SK-N-SH (cell line): ENCODE data around the gene ATP2A3. TPM values are rescaled to one million over a fixed set of nuclear protein-coding genes. Genes with fewer than 3 reads are reported as not detected.
A peak's percentile ranks its signal among the peaks of the same experiment; 100 is the strongest.

Experiments used
- CTCF ChIA-PET: fragments of 300-600, 350-600 bp; formaldehyde crosslinking; extraction: SDS; loops from one replicate; lab custom pipeline; 2021; lab: Yijun Ruan, JAX
- POLR2A ChIA-PET: fragments of 350-600 bp; sonication (Branson Sonifier 250); formaldehyde crosslinking; extraction: SDS; loops from one replicate; lab custom pipeline; 2020; ENCODE audit warnings: antibody characterized with exemption, inconsistent platforms; lab: Yijun Ruan, JAX
- DNase-seq: peaks from one replicate; pipeline ENCODE4 v3.0.0; 2012
- H2AFZ ChIP-seq: fragments of 200-600 bp; sonication (generic); 2 replicates; pipeline ENCODE4 v1.8.1; 2016; ENCODE audit warnings: antibody characterized with exemption, mild to moderate bottlenecking, low read depth
- H3F3A ChIP-seq: fragments of 200-600 bp; sonication (generic); replicated peaks from 2 replicates; pipeline ENCODE3; 2016; ENCODE audit warnings: antibody characterized with exemption, mild to moderate bottlenecking; ENCODE audit not compliant: insufficient read depth
- H3K27ac ChIP-seq, 2 experiments: fragments of 200-500 bp in 1 of 2; fragments of 200-600 bp in 1 of 2; sonication (Bioruptor generic) in 1 of 2; sonication (generic), shearing (Covaris generic) in 1 of 2; 2 replicates each; pipeline versions ENCODE4 v1.5.1 to v1.6.1; 2014 to 2016; ENCODE audit warnings: low read depth in 2 of 2, inconsistent platforms in 1 of 2, low read length in 1 of 2, mild to moderate bottlenecking in 1 of 2, mixed read lengths in 1 of 2
- H3K27me3 ChIP-seq: fragments of 200-600 bp; sonication (generic), shearing (Covaris generic); 2 replicates; pipeline ENCODE4 v1.6.1; 2016; ENCODE audit warnings: mixed run types; ENCODE audit not compliant: insufficient read depth
- H3K36me3 ChIP-seq, 2 experiments: fragments of 200-500 bp in 1 of 2; fragments of 200-600 bp in 1 of 2; sonication (Bioruptor generic) in 1 of 2; sonication (generic) in 1 of 2; replicated peaks in 1 of 2; 2 replicates each; pipeline versions ENCODE3 to v1.5.1; 2014 to 2016; ENCODE audit warnings: low read length in 1 of 2, mild to moderate bottlenecking in 1 of 2; ENCODE audit not compliant: insufficient read depth in 2 of 2, control insufficient read depth in 1 of 2
- H3K4me1 ChIP-seq, 2 experiments: fragments of 200-500 bp in 1 of 2; fragments of 200-600 bp in 1 of 2; sonication (Bioruptor generic) in 1 of 2; sonication (generic), shearing (Covaris generic) in 1 of 2; 2 replicates each; pipeline versions ENCODE4 v1.5.1 to v1.6.1; 2014 to 2016; ENCODE audit warnings: low read depth in 1 of 2, low read length in 1 of 2, mixed run types in 1 of 2; ENCODE audit not compliant: insufficient read depth in 2 of 2, control insufficient read depth in 1 of 2
- H3K4me2 ChIP-seq: fragments of 200-600 bp; sonication (generic), shearing (Covaris generic); 2 replicates; pipeline ENCODE4 v1.6.1; 2017; ENCODE audit warnings: mixed run types
- H3K4me3 ChIP-seq, 2 experiments: fragments of 200-500 bp in 1 of 2; fragments of 200-600 bp in 1 of 2; sonication (Bioruptor generic) in 1 of 2; sonication (generic), shearing (Covaris generic) in 1 of 2; 2 replicates each; pipeline versions ENCODE4 v1.5.1 to v1.8.1; 2014 to 2016; ENCODE audit warnings: low read depth in 2 of 2, inconsistent platforms in 1 of 2, low read length in 1 of 2, mild to moderate bottlenecking in 1 of 2, mixed read lengths in 1 of 2, moderate library complexity in 1 of 2
- H3K79me2 ChIP-seq: fragments of 200-600 bp; sonication (generic); 2 replicates; pipeline ENCODE4 v1.8.1; 2017; ENCODE audit warnings: mild to moderate bottlenecking; ENCODE audit not compliant: insufficient read depth
- H3K9ac ChIP-seq: fragments of 200-600 bp; sonication (generic); 2 replicates; pipeline ENCODE4 v1.6.1; 2017; ENCODE audit warnings: mixed run types
- H3K9me2 ChIP-seq: fragments of 200-600 bp; sonication (generic); 2 replicates; pipeline ENCODE4 v1.6.1; 2017; ENCODE audit warnings: mixed run types
- H3K9me3 ChIP-seq: fragments of 200-600 bp; sonication (generic); 2 replicates; pipeline ENCODE4 v1.6.1; 2017; ENCODE audit warnings: mixed run types, mild to moderate bottlenecking, moderate library complexity
- H4K20me1 ChIP-seq: fragments of 200-600 bp; sonication (generic); 2 replicates; pipeline ENCODE4 v1.6.1; 2017; ENCODE audit warnings: mild to moderate bottlenecking, mixed run types; ENCODE audit not compliant: insufficient read depth
- CTCF ChIP-seq: fragments of 200-600 bp; sonication (generic); IDR thresholded peaks from 2 replicates; pipeline ENCODE4 v1.6.1; 2017; ENCODE audit warnings: antibody characterized with exemption, mild to moderate bottlenecking, moderate library complexity
- ELF1 ChIP-seq: IDR thresholded peaks from 2 replicates; pipeline ENCODE4 v1.4.0; 2012
- EP300 ChIP-seq, 2 experiments: IDR thresholded peaks; 2 replicates each; pipeline versions ENCODE4 v1.4.0 to v1.6.1; 2012; ENCODE audit warnings: borderline replicate concordance in 1 of 2, low read depth in 1 of 2, low read length in 1 of 2
- FOSL2 ChIP-seq: IDR thresholded peaks from 2 replicates; pipeline ENCODE4 v1.4.0; 2012; ENCODE audit warnings: low read depth, mild to moderate bottlenecking, moderate library complexity, borderline replicate concordance
- GABPA ChIP-seq: IDR thresholded peaks from 2 replicates; pipeline ENCODE4 v1.4.0; 2012; ENCODE audit warnings: low read depth, mild to moderate bottlenecking
- MEF2A ChIP-seq: IDR thresholded peaks from 2 replicates; pipeline ENCODE4 v1.4.0; 2012; ENCODE audit warnings: low read depth, borderline replicate concordance
- MXI1 ChIP-seq: IDR thresholded peaks from 2 replicates; pipeline ENCODE4 v1.6.1; 2012; ENCODE audit warnings: mild to moderate bottlenecking, low read depth, low read length, improper control_type of control experiment
- RAD21 ChIP-seq: IDR thresholded peaks from 2 replicates; pipeline ENCODE4 v1.6.1; 2012; ENCODE audit warnings: mild to moderate bottlenecking, low read length
- SMC3 ChIP-seq: IDR thresholded peaks from 2 replicates; pipeline ENCODE4 v1.6.1; 2012; ENCODE audit warnings: low read depth, low read length, improper control_type of control experiment
- TEAD4 ChIP-seq: IDR thresholded peaks from 2 replicates; pipeline ENCODE4 v1.4.0; 2012; ENCODE audit warnings: mild to moderate bottlenecking, borderline replicate concordance; ENCODE audit not compliant: insufficient read depth
- YY1 ChIP-seq: IDR thresholded peaks from 2 replicates; pipeline ENCODE4 v1.4.0; 2012; ENCODE audit warnings: low read depth, mild to moderate bottlenecking
- WGBS: methylation state at CpG from one replicate; pipeline ENCODE4 v1.1.6; 2017; ENCODE audit warnings: low lambda C conversion rate; 5-methylcytosine and 5-hydroxymethylcytosine counted together
- polyA plus RNA-seq, 3 experiments: library from polyadenylated mRNA; depleted of rRNA; stranded (reverse); fragments of >200 nt; gene quantifications; 2 replicates each; pipeline ENCODE4 v1.2.3, GENCODE V29; 2012
- TF ChIP-seq, protein P1 (sequence below): IDR thresholded peaks from 2 replicates; pipeline ENCODE4 v1.4.0; 2012; ENCODE audit warnings: low read depth, borderline replicate concordance

ATP2A3 gene
- polyA plus RNA-seq, 1 of the 3 experiments (the other 2 are of a cell fraction): 2.1 TPM

DNA sequence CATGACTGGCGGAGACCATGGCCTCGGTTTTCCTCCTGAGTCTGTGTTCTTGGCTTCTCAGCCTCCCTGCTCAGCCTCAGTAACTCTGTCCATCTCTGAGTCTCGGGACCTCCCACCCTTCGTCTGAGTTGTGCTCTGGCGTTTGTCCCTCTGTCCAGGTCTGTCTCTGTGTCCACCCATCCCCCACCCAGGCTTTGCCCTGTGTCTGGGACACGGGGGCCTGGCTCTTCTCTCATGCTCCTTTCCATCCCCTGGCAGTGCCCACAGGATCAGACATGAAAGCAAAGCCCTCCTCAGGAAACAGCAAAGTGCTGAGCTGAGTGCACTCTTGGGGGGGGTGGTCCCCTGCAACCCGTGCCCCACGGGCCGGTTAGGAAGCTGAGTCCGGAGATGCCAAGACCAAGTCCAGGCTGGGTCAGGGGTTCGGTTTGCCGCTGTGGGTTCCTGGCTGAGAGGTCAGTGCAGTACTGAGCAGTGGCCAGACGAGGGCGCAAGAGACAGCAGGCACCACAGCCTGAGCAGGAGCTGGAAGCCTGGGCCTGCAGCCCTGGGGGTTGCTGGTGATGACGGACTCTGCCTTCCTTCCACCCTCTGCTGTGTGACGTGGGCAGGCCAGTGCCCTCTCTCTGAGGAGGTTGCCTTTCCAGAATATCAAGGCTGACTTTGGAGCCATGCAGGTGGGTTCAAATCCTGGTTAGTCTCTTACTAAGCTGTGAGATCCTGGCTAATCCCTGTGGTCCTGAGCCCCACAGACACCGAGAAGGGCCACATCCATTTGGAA lies 50.5 kb downstream of the ATP2A3 start:
- POLR2A ChIA-PET: no interaction called here
- H3K9me3 ChIP-seq: no peaks in the 10 kb centered on the region
- no peak overlapping the region for H3K4me2 ChIP-seq
- H4K20me1 ChIP-seq: no peaks in the 10 kb centered on the region
- H3K9me2 ChIP-seq: no peaks in the 10 kb centered on the region
- H3K27ac ChIP-seq: no peak overlapping the region
- no peaks in the 10 kb centered on the region for H3K27me3 ChIP-seq
- H3K36me3 ChIP-seq: no peaks in the 10 kb centered on the region
- TF ChIP-seq SMC3 (peak; percentile 94), CTCF (peak; percentile 95), FOSL2 (no peak), RAD21 (peak; percentile 93), MEF2A (no peak)
- TF ChIP-seq, all 33 proteins: peak for 3
- Histone ChIP-seq H3K4me3 (peak overlapping the region in 1 of 2 experiments; percentile 36; a peak in 1 of 4 replicates), H3K4me1 (peaks cover 0 to 16% of the 10 kb centered on the region in 2 experiments; a peak in 1 of 4 replicates), H2AFZ (no peak overlapping the region), H3K79me2 (no peaks in the 10 kb centered on the region), H3F3A (no peaks in the 10 kb centered on the region), H3K9ac (no peak overlapping the region)
- 29% methylated on average over 11 of the region's 17 CpGs for WGBS
- CTCF ChIA-PET: interaction anchor here (0.5 to 3.6 kb wide), 71 partner anchors 9 to 499 kb away, joined by 3 to 88 read pairs (median 4); partner anchors contain the start of genes CAMKK1, CYB5D2 and NCBP3
- DNase-seq: peak; percentile 91

DNA sequence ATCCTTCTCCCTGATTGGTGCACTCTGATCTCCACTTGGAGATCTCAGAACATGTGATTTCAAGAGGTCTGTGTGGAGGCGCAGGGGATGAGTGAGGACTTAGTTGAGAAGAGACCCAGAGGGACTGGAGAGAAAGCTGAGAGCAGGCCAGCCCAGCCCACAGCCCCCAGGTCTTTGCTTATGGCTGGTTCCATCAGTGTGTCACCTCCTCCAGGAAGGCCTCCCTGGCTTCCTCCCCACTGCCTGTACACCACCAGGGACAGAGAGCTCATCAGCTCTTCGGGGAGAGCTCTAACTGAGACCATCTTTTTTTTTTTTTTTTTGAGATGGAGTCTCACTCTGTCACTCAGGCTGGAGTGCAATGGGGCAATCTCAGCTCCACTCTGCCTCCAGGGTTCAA lies 51.4 kb downstream of the ATP2A3 start:
- ChIA-PET POLR2A (interaction anchor here (0.7 kb wide), 1 partner anchor 176 kb away, joined by 3 read pairs; no protein-coding TSS in a partner anchor), CTCF (interaction anchor here (0.8 to 3.6 kb wide), 24 partner anchors 9 to 489 kb away, joined by 3 to 88 read pairs (median 10); no protein-coding TSS in a partner anchor)
- H3K4me3 ChIP-seq: no peak overlapping the region
- no peaks in the 10 kb centered on the region for H4K20me1 ChIP-seq
- H3K27me3 ChIP-seq: no peaks in the 10 kb centered on the region
- TF ChIP-seq EP300 (IDR thresholded peaks at IDR 0.05; ENCODE audit: borderline replicate concordance in 1 of 2, low read depth in 1 of 2, low read length in 1 of 2) (no peak), ELF1 (no peak), TEAD4 (no peak), MXI1 (no peak), GABPA (no peak), YY1 (no peak)
- TF ChIP-seq, protein P1, sequence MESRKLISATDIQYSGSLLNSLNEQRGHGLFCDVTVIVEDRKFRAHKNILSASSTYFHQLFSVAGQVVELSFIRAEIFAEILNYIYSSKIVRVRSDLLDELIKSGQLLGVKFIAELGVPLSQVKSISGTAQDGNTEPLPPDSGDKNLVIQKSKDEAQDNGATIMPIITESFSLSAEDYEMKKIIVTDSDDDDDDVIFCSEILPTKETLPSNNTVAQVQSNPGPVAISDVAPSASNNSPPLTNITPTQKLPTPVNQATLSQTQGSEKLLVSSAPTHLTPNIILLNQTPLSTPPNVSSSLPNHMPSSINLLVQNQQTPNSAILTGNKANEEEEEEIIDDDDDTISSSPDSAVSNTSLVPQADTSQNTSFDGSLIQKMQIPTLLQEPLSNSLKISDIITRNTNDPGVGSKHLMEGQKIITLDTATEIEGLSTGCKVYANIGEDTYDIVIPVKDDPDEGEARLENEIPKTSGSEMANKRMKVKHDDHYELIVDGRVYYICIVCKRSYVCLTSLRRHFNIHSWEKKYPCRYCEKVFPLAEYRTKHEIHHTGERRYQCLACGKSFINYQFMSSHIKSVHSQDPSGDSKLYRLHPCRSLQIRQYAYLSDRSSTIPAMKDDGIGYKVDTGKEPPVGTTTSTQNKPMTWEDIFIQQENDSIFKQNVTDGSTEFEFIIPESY: no peak
- TF ChIP-seq, all 33 proteins: peak for 0
- Histone ChIP-seq H3K9me2 (no peaks in the 10 kb centered on the region), H2AFZ (no peak overlapping the region), H3K4me2 (no peak overlapping the region), H3K4me1 (peaks cover 0 to 10% of the 10 kb centered on the region in 2 experiments; a peak in 1 of 4 replicates), H3K79me2 (no peaks in the 10 kb centered on the region), H3K9ac (no peak overlapping the region), H3K27ac (no peak overlapping the region), H3K36me3 (no peaks in the 10 kb centered on the region), H3F3A (no peaks in the 10 kb centered on the region), H3K9me3 (no peaks in the 10 kb centered on the region)
- DNase-seq: no peak
- WGBS: 79% methylated on average over 2 of the region's 2 CpGs
